Muscle of leg (tissue), 11 donors: ENCODE results near the gene TRPM1. TPM values are rescaled to one million over a fixed set of nuclear protein-coding genes. Genes with fewer than 3 reads are reported as not detected.

Experiments used
- DNase-seq: peaks from one replicate; pipeline ENCODE4 v3.0.0; 2013
- H3K27ac ChIP-seq: one replicate; pipeline ENCODE4 v1.5.1; 2013; ENCODE audit warnings: mild to moderate bottlenecking, low read length, control low read depth
- H3K27me3 ChIP-seq: one replicate; pipeline ENCODE4 v1.6.1; 2013; ENCODE audit warnings: low read length; ENCODE audit not compliant: control insufficient read depth, insufficient read depth
- H3K36me3 ChIP-seq: one replicate; pipeline ENCODE4 v1.6.1; 2013; ENCODE audit warnings: low read length; ENCODE audit not compliant: control insufficient read depth, insufficient read depth
- H3K4me1 ChIP-seq: one replicate; pipeline ENCODE4 v1.6.1; 2013; ENCODE audit warnings: low read length; ENCODE audit not compliant: control insufficient read depth, insufficient read depth
- H3K4me3 ChIP-seq: one replicate; pipeline ENCODE4 v1.5.1; 2013; ENCODE audit warnings: low read length, control low read depth
- H3K9me3 ChIP-seq: replicated peaks from 2 replicates; pipeline ENCODE4 v1.6.1; 2013; ENCODE audit warnings: low read depth, low read length; ENCODE audit not compliant: control insufficient read depth
- WGBS: methylation state at CpG from one replicate; pipeline ENCODE4 v1.1.5; 2013; ENCODE audit warnings: missing lambda C conversion rate; ENCODE audit not compliant: insufficient coverage; 5-methylcytosine and 5-hydroxymethylcytosine counted together
- polyA plus RNA-seq, 8 donors: library from polyadenylated mRNA; unstranded; fragments of 120-200 nt; gene quantifications; one replicate each; pipeline versions ENCODE4 v1.2.1 to v1.2.3, GENCODE V29; 2013; ENCODE audit warnings: inconsistent platforms in 1 of 8, low replicate concordance in 1 of 8; ENCODE audit not compliant: insufficient read length in 8 of 8, insufficient read depth in 1 of 8
- total RNA-seq: library from RNA; stranded (reverse); fragments of 120-200 nt; gene quantifications from one replicate; pipeline ENCODE4 v1.2.4, GENCODE V29; 2013

TRPM1 gene
- total and polyA plus RNA-seq, 9 donors = 0.08 to 0.71 (median 0.37) TPM; not detected in 6

- H3K27me3 ChIP-seq = no peaks in the 10 kb centered on the region
- no peak for DNase-seq
- no peak overlapping the region for H3K27ac ChIP-seq
- peaks cover 5% of the 10 kb centered on the region for H3K4me1 ChIP-seq
- no peaks in the 10 kb centered on the region for H3K9me3 ChIP-seq
- H3K4me3 ChIP-seq = no peak overlapping the region
- peaks cover 29% of the 10 kb centered on the region for H3K36me3 ChIP-seq
- no CpG with 5 or more reads among the region's 3 CpGs for WGBS
These were observed 137.8 kb downstream of the TRPM1 start for GRCh38 chr15:30963681-30964080.

GRCh38 chr15:30962659-30963058, 138.9 kb downstream of the TRPM1 start:
- Histone ChIP-seq H3K9me3 (no peaks in the 10 kb centered on the region), H3K4me3 (no peak overlapping the region), H3K27me3 (no peaks in the 10 kb centered on the region), H3K36me3 (peaks cover 33% of the 10 kb centered on the region), H3K4me1 (peaks cover 5% of the 10 kb centered on the region), H3K27ac (no peak overlapping the region)
- no peak for DNase-seq
- WGBS = 100% methylated on average over 2 of the region's 3 CpGs

- Histone ChIP-seq H3K4me1 (peaks cover 5% of the 10 kb centered on the region), H3K4me3 (no peak overlapping the region), H3K36me3 (peaks cover 38% of the 10 kb centered on the region), H3K27me3 (no peaks in the 10 kb centered on the region), H3K9me3 (no peaks in the 10 kb centered on the region), H3K27ac (no peak overlapping the region)
- DNase-seq = peak; percentile 21
These were observed 139.4 kb downstream of the TRPM1 start for GRCh38 chr15:30962079-30962478.

- Histone ChIP-seq H3K36me3 (peaks cover 46% of the 10 kb centered on the region), H3K4me3 (no peak overlapping the region), H3K4me1 (peaks cover 9% of the 10 kb centered on the region), H3K9me3 (no peaks in the 10 kb centered on the region), H3K27ac (no peak overlapping the region), H3K27me3 (no peaks in the 10 kb centered on the region)
- 94% methylated on average over 3 of the region's 5 CpGs for WGBS
- no peak for DNase-seq
These were observed 143.3 kb downstream of the TRPM1 start for GRCh38 chr15:30958219-30958618.

GRCh38 chr15:30956216-30957124, 145.1 kb downstream of the TRPM1 start:
- peaks cover 54% of the 10 kb centered on the region for H3K36me3 ChIP-seq
- 100% methylated on average over 1 of the region's 6 CpGs for WGBS
- H3K4me1 ChIP-seq = peaks cover 4% of the 10 kb centered on the region
- DNase-seq = no peak
- no peak overlapping the region for H3K4me3 ChIP-seq
- no peaks in the 10 kb centered on the region for H3K9me3 ChIP-seq
- H3K27me3 ChIP-seq = no peaks in the 10 kb centered on the region
- no peak overlapping the region for H3K27ac ChIP-seq

GRCh38 chr15:30954674-30955073, 146.9 kb downstream of the TRPM1 start:
- Histone ChIP-seq H3K4me3 (no peak overlapping the region), H3K36me3 (peaks cover 61% of the 10 kb centered on the region), H3K9me3 (no peaks in the 10 kb centered on the region), H3K4me1 (peaks cover 4% of the 10 kb centered on the region), H3K27ac (no peak overlapping the region), H3K27me3 (no peaks in the 10 kb centered on the region)
- no CpG with 5 or more reads among the region's 1 CpG for WGBS
- DNase-seq = no peak

- H3K27ac ChIP-seq = no peak overlapping the region
- WGBS = 62% methylated on average over 5 of the region's 7 CpGs
These were observed 147.7 kb downstream of the TRPM1 start for GRCh38 chr15:30953731-30954378.

GRCh38 chr15:30953183-30953582, 148.3 kb downstream of the TRPM1 start:
- peaks cover 64% of the 10 kb centered on the region for H3K36me3 ChIP-seq
- H3K9me3 ChIP-seq = peaks cover 4% of the 10 kb centered on the region
- H3K27ac ChIP-seq = no peak overlapping the region
- WGBS = 91% methylated on average over 5 of the region's 7 CpGs
- no peaks in the 10 kb centered on the region for H3K27me3 ChIP-seq
- no peak for DNase-seq
- H3K4me1 ChIP-seq = peaks cover 4% of the 10 kb centered on the region
- no peak overlapping the region for H3K4me3 ChIP-seq

More at GRCh38 chr15:30953731-30954378, 147.7 kb downstream of the TRPM1 start:
- Histone ChIP-seq H3K36me3 (peaks cover 63% of the 10 kb centered on the region), H3K27me3 (no peaks in the 10 kb centered on the region), H3K9me3 (peaks cover 4% of the 10 kb centered on the region), H3K4me3 (no peak overlapping the region), H3K4me1 (peaks cover 4% of the 10 kb centered on the region)
- peak; percentile 29 for DNase-seq
